Thymus (tissue), 11 donors: ENCODE data around the gene HPS1. TPM values are rescaled to one million over a fixed set of nuclear protein-coding genes. Genes with fewer than 3 reads are reported as not detected.

Experiments
- DNase-seq, 9 donors: peaks; one replicate each; pipeline ENCODE4 v3.0.0-alpha.2; 2013; ENCODE audit warnings: low spot score in 9 of 9, low read depth in 6 of 9, missing footprints in 1 of 9
- H3K27ac ChIP-seq, 2 donors: one replicate each; pipeline ENCODE4 v1.5.1; 2013; ENCODE audit warnings: control low read depth in 1 of 2, low read depth in 1 of 2, low read length in 1 of 2, mild to moderate bottlenecking in 1 of 2, moderate library complexity in 1 of 2
- H3K27me3 ChIP-seq, 2 donors: one replicate each; pipeline ENCODE4 v1.5.1; 2013; ENCODE audit warnings: low read length in 1 of 2; ENCODE audit not compliant: control insufficient read depth in 2 of 2, insufficient read depth in 1 of 2
- H3K36me3 ChIP-seq, 2 donors: one replicate each; pipeline ENCODE4 v1.5.1; 2013; ENCODE audit warnings: low read length in 1 of 2, mild to moderate bottlenecking in 1 of 2, moderate library complexity in 1 of 2; ENCODE audit not compliant: control insufficient read depth in 2 of 2, insufficient read depth in 2 of 2
- H3K4me1 ChIP-seq, 2 donors: one replicate each; pipeline ENCODE4 v1.5.1; 2013; ENCODE audit warnings: low read length in 2 of 2; ENCODE audit not compliant: control insufficient read depth in 2 of 2, insufficient read depth in 2 of 2
- H3K4me3 ChIP-seq, 2 donors: one replicate each; pipeline ENCODE4 v1.5.1; 2013; ENCODE audit warnings: low read length in 2 of 2, control low read depth in 1 of 2, mild to moderate bottlenecking in 1 of 2
- H3K9me3 ChIP-seq, 2 donors: one replicate each; pipeline ENCODE4 v1.5.1; 2013; ENCODE audit warnings: low read length in 1 of 2, mild to moderate bottlenecking in 1 of 2; ENCODE audit not compliant: control insufficient read depth in 2 of 2, insufficient read depth in 1 of 2
- WGBS: extraction: QIAGEN DNeasy Blood & Tissue Kit; methylation state at CpG from one replicate; pipeline ENCODE4 v1.1.7; 2013; 5-methylcytosine and 5-hydroxymethylcytosine counted together
- polyA plus RNA-seq: library from polyadenylated mRNA; stranded (reverse); fragments of 200-250 nt; gene quantifications from one replicate; pipeline ENCODE4 v1.2.3, GENCODE V29; 2013
- total RNA-seq: library from RNA; stranded (reverse); fragments of 120-200 nt; gene quantifications from one replicate; pipeline ENCODE4 v1.2.4, GENCODE V29; 2013
- donor health status: healthy.

Gene HPS1
- total and polyA plus RNA-seq, 2 donors = 22.1 to 50.4 TPM

DNA sequence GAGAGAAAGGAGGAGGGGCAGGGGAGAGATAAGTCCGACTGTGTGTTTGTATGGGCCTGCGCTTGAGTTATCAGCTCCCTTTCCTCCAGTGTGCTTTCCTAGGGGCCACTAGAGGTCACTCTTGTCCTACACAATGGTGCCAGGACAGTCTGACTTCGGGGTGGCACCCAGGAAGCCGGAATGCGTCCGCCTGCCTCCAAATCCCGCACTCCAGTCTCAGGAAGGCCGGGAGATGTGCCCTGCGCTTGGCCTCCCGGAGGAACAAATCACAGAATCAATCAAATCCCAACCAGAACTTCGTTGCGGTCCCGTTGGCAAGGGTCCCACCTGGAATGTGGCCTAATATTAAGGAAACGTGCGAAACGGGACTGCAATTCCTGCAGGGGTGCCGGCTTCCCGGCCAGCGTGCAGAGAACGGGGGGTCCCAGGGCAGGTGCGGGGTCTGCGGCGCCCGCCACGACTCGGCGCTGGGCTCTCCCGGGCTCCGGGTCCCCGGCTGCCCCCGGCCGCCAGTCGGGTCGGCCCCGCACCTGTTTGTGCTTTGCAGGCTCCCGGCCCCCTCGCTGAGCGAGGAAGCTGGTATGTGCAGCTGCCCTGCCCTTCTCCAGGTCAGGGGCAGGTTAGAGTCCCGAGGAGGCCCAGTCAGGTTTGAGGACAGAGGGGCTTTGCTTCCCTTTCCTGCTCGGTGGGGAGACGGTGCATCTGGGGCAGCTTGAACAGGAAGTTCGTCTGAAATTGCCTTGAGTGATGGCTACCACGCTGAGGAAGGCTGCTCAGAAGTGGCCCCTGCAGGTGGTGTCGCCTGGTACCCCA lies 21.0 kb upstream of the HPS1 start:
- 5% methylated on average over 44 of the region's 44 CpGs for WGBS
- H3K4me3 ChIP-seq = peak overlapping the region; percentile 19 to 53
- peaks cover 5 to 8% of the 10 kb centered on the region in 2 donors for H3K4me1 ChIP-seq
- no peaks in the 10 kb centered on the region for H3K9me3 ChIP-seq
- peak overlapping the region in 1 of 2 donors; percentile 27 for H3K27ac ChIP-seq
- no peaks in the 10 kb centered on the region for H3K36me3 ChIP-seq
- peak in 8 of 9 donors; percentile 44 to 80 (median 59) for DNase-seq
- H3K27me3 ChIP-seq = peaks cover 6 to 34% of the 10 kb centered on the region in 2 donors

DNA sequence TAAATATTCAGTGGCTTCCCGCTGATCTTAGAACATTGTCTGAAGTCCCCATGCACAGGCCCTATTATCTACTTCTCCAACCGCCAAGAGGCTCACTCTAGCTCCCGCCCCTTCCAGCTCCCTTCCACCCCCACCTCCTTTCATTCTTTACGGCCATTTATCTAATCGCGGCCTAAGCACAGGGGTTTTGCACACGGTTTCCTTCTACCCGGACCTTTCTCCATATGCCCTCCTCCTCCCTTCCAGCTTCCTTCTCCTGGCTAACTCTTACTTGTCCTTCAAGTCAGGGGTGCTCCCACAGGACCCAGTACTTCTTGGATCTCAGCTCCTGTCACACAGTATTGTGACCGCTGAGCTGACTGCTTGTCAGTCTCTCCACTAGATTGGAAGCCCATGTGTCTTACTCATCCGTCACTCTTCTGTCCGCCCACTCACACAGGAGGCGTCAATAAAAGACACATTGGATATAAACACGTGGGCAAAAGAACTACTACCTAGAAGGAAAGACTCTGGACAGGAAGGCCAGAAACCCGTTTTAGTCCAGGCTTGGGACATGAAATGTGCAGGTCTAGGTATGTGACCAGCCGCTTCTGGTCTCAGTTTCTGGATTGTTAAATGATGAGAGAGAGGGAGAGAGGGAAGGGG lies 20.2 kb upstream of the HPS1 start:
- Histone ChIP-seq H3K27ac (no peak overlapping the region), H3K4me3 (no peak overlapping the region), H3K27me3 (peaks cover 6 to 34% of the 10 kb centered on the region in 2 donors), H3K9me3 (no peaks in the 10 kb centered on the region), H3K4me1 (peaks cover 5 to 8% of the 10 kb centered on the region in 2 donors), H3K36me3 (no peaks in the 10 kb centered on the region)
- no peak for DNase-seq
- 85% methylated on average over 15 of the region's 15 CpGs for WGBS

DNA sequence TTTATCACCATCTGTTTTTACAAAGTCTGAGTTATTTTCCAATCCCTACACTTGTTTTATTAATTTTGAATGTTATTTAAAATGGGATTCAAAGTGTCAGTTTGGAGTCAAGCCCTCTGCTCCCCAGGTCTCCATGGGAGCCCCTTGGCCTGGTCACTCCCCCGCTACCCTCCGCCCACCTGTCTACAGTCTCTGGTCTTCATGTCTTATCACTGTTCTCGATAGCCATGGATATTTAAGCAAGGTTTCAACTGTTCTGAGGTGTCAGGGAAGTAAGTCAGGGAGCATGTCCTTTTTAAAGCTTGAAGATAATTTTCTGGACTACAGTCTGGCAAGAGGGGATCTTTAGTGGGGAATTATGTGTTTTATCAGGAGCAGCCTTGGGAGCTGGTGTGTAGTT lies 19.1 kb upstream of the HPS1 start:
- Histone ChIP-seq H3K27ac (no peak overlapping the region), H3K4me3 (no peak overlapping the region), H3K9me3 (no peaks in the 10 kb centered on the region), H3K4me1 (peaks cover 5 to 8% of the 10 kb centered on the region in 2 donors), H3K27me3 (peaks cover 6 to 34% of the 10 kb centered on the region in 2 donors), H3K36me3 (no peaks in the 10 kb centered on the region)
- no peak for DNase-seq
- 96% methylated on average over 3 of the region's 3 CpGs for WGBS

DNA sequence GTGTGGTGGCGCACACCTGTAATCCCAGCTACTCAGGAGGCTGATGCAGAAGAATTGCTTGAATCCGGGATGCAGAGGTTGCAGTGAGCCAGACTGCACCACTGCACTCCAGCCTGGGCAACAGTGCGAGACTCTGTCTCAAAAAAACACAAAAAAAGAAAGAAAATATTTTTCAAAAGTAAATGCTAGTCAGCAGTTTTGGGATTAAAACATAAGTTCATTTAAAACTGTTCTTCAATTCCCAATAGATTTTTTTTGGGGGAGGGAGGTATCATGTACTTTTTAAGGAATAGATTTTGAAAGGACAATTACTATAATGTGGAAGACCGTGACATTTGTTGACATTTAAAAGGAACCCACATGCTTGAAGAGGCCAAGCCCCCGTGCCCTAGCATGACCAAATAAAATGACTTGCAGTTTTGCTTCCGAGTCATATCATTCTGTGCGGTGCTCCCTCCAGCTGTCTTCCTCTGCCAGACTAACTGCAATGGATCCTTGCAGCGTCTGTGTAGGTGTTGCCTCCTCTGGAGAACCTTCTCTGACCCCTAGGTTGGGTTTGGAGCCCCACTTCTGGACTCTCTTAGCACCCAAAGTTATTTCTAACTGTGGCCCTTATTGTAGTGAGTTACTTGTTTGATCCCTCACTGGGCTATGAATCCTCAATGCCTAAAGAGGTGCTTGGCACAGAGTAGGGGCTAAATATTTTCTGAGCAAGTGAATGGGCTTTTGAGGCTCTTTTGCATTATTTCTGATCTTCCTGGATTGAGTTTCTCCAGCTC lies 17.4 kb upstream of the HPS1 start:
- H3K9me3 ChIP-seq = no peaks in the 10 kb centered on the region
- 44% methylated on average over 8 of the region's 8 CpGs for WGBS
- no peak overlapping the region for H3K4me3 ChIP-seq
- H3K4me1 ChIP-seq = peaks cover 5 to 8% of the 10 kb centered on the region in 2 donors
- no peak overlapping the region for H3K27ac ChIP-seq
- H3K27me3 ChIP-seq = peaks cover 6 to 27% of the 10 kb centered on the region in 2 donors
- no peak for DNase-seq
- H3K36me3 ChIP-seq = no peaks in the 10 kb centered on the region

DNA sequence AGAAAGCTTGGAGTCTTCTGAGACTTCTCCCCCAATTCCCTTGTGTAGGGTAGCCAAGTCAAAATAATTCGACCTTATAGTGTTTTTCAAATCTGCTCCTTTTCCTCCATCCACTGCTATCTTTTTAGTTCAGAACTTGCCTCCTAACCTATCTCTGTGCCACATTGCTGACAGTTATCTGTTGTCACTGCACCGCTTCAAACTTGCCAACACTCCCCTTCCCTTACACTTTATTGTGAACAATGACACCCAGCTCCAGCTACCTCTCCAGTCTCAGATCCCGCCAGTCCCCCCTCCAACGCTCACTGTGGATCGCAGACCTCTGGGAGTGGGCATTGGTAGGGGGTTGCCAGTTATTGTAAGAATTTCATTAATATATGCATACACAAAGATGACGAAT lies 16.3 kb upstream of the HPS1 start:
- no peaks in the 10 kb centered on the region for H3K36me3 ChIP-seq
- 95% methylated on average over 6 of the region's 6 CpGs for WGBS
- H3K27ac ChIP-seq = no peak overlapping the region
- no peak for DNase-seq
- peaks cover 4 to 16% of the 10 kb centered on the region in 2 donors for H3K27me3 ChIP-seq
- no peak overlapping the region for H3K4me3 ChIP-seq
- no peaks in the 10 kb centered on the region for H3K9me3 ChIP-seq
- H3K4me1 ChIP-seq = peaks cover 5 to 7% of the 10 kb centered on the region in 2 donors

DNA sequence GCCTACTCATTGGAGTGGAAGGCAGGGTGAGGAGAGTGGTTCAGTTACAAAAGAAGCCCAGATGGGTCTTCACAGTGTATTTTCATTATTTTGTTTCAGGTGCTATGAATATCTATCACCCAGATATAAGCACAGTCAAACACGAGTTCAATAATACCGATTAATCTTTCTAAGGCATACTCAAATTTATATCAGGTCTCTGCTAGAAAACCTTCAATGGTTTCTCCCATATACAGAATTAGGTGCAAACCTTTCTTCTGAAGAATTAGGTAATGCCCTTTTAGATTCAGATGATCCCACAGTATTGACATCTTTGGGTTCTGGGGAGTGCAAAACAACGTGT lies 14.7 kb upstream of the HPS1 start:
- no peaks in the 10 kb centered on the region for H3K9me3 ChIP-seq
- H3K27ac ChIP-seq = no peak overlapping the region
- H3K36me3 ChIP-seq = no peaks in the 10 kb centered on the region
- no peaks in the 10 kb centered on the region for H3K4me1 ChIP-seq
- DNase-seq = no peak
- H3K27me3 ChIP-seq = peaks cover 0 to 10% of the 10 kb centered on the region in 2 donors
- 97% methylated on average over 3 of the region's 3 CpGs for WGBS
- no peak overlapping the region for H3K4me3 ChIP-seq

DNA sequence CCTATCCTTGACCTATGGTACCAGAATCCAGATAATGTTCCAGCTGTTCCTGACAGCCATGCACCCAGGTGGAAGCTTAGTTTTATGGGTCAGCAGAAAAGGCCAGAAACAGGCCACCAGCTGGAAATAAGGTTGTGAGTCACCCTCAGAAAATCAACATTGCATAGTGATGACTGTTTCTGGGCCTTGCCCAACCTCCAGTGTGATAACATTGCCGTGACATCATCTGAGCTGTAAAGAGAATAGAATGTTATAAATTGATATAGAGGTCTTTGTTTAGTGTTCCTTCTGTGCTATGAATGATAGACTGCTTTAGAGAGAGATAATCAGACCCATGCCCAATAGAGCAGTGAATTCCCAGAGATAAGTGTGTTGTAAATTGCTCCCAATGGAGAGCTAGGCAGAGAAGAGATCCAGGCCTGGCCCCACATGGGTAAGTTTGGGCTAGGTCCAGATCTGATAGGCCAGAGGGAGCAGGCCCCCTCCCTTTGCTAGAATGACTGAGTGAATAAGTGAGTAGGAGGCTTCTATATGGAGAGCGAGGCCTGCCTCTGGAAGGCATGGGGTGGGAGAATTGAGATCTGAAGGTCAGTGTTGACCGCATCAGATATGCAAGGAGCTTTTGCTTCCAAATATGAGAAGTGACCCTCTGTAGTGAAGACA lies 14.2 kb upstream of the HPS1 start:
- no peak overlapping the region for H3K27ac ChIP-seq
- H3K36me3 ChIP-seq = no peaks in the 10 kb centered on the region
- H3K27me3 ChIP-seq = peaks cover 0 to 10% of the 10 kb centered on the region in 2 donors
- no peaks in the 10 kb centered on the region for H3K9me3 ChIP-seq
- H3K4me3 ChIP-seq = no peak overlapping the region
- DNase-seq = no peak
- WGBS = 99% methylated on average over 3 of the region's 3 CpGs
- no peaks in the 10 kb centered on the region for H3K4me1 ChIP-seq

DNA sequence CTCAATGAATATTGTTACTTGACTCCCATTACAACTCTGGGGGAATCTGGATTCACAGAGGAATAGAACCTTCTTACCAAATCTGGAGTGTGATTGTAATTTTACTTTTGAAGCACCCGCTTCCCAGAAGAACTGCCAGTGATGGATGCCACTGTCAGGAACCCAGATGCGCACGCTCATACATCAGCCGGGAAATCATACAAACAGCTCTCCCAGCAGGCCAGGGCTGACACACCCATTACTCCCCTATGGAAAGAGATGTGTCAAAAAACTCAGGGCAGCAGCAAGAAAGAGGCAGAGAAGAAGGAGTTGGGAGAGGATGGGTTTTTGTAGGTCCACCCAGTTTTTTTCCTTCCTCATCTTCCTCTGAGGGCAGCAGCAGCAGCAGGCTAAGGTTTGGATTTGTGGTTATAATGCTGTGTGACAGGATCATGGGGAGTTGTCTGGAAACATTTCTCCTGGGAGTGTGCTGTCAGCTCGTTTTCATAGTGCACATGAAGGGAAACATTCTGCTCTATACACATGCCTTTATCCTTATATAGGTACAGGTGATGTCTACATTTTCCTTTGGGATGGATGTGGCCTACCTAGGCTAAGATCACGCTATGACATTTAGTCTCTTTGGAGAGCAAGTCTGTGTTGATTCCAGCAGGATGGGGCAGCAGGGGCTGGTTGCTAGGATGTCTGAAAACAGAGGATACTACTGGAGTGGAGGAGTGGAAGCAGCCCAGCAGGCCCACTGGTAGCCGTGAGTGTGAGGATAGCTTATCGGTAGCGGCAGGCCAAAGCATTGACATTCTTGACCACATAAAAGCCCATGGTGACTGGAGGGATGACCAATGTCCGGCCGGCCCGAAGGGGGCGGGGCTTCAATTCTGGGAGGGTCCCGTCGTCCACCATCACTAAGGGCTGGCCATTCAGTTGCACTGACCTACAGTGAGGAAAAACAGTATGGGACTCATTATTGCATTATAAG lies 12.4 kb upstream of the HPS1 start:
- no peak overlapping the region for H3K4me3 ChIP-seq
- 89% methylated on average over 15 of the region's 15 CpGs for WGBS
- no peak overlapping the region for H3K27ac ChIP-seq
- no peak for DNase-seq
- no peaks in the 10 kb centered on the region for H3K9me3 ChIP-seq
- no peaks in the 10 kb centered on the region for H3K36me3 ChIP-seq
- peaks cover 0 to 10% of the 10 kb centered on the region in 2 donors for H3K27me3 ChIP-seq
- H3K4me1 ChIP-seq = no peaks in the 10 kb centered on the region
